Stimulated activated CD4-positive, alpha-beta T cell treated with anti-CD3 and anti-CD28 coated beads, Interleukin-4, amount 100 ng/mL, for 4 hours (primary cell): ENCODE data around the gene PTPRM.

Experiments
- DNase-seq, 2 experiments: peaks; one replicate each; pipeline ENCODE4 v3.0.0-alpha.2; 2020

PTPRM gene

GRCh38 chr18:7600528-7601245 lies 33.6 kb downstream of the PTPRM start:
- DNase-seq: no peak

- DNase-seq: no peak
These were observed 34.1 kb downstream of the PTPRM start for GRCh38 chr18:7601246-7601615.

- no peak for DNase-seq
These were observed 34.8 kb downstream of the PTPRM start for GRCh38 chr18:7601936-7602335.

GRCh38 chr18:7603259-7604000 lies 36.3 kb downstream of the PTPRM start:
- DNase-seq: no peak

- no peak for DNase-seq
These were observed 37.2 kb downstream of the PTPRM start for GRCh38 chr18:7604361-7604760.

GRCh38 chr18:7605705-7606104 lies 38.6 kb downstream of the PTPRM start:
- DNase-seq: no peak

GRCh38 chr18:7607540-7608173 lies 40.5 kb downstream of the PTPRM start:
- DNase-seq: no peak

GRCh38 chr18:7608174-7608550 lies 41.0 kb downstream of the PTPRM start:
- DNase-seq: no peak

GRCh38 chr18:7608781-7609201 lies 41.7 kb downstream of the PTPRM start:
- no peak for DNase-seq

- no peak for DNase-seq
These were observed 42.5 kb downstream of the PTPRM start for GRCh38 chr18:7609617-7610016.

GRCh38 chr18:7614042-7614441 lies 46.9 kb downstream of the PTPRM start:
- DNase-seq: no peak

GRCh38 chr18:7615840-7616239 lies 48.7 kb downstream of the PTPRM start:
- DNase-seq: no peak

GRCh38 chr18:7616661-7617060 lies 49.5 kb downstream of the PTPRM start:
- no peak for DNase-seq

GRCh38 chr18:7617738-7618422 lies 50.8 kb downstream of the PTPRM start:
- DNase-seq: no peak

- DNase-seq: no peak
These were observed 51.9 kb downstream of the PTPRM start for GRCh38 chr18:7618891-7619442.

GRCh38 chr18:7619676-7620075 lies 52.6 kb downstream of the PTPRM start:
- no peak for DNase-seq

- no peak for DNase-seq
These were observed 55.6 kb downstream of the PTPRM start for GRCh38 chr18:7622721-7623120.

- no peak for DNase-seq
These were observed 56.6 kb downstream of the PTPRM start for GRCh38 chr18:7623681-7624080.

GRCh38 chr18:7624697-7625096 lies 57.6 kb downstream of the PTPRM start:
- no peak for DNase-seq

- no peak for DNase-seq
These were observed 59.2 kb downstream of the PTPRM start for GRCh38 chr18:7626175-7626921.

GRCh38 chr18:7626922-7627440 lies 59.9 kb downstream of the PTPRM start:
- DNase-seq: no peak

GRCh38 chr18:7629416-7629815 lies 62.3 kb downstream of the PTPRM start:
- no peak for DNase-seq
